Mesenchymal stem cell (in vitro differentiated cells and primary cell): ENCODE results near the gene HDAC1.

Source experiments
- DNase-seq: peaks from one replicate; pipeline ENCODE4 v3.0.0-alpha.2; 2013
- H2AFZ ChIP-seq: one replicate; pipeline ENCODE4 v1.6.1; 2013; ENCODE audit warnings: low read depth, mild to moderate bottlenecking, control low read depth, inconsistent platforms, low read length, moderate library complexity
- H2AK5ac ChIP-seq: 2 replicates; pipeline ENCODE4 v1.6.1; 2013; ENCODE audit warnings: low read length, moderate library complexity, mild to moderate bottlenecking, inconsistent platforms; ENCODE audit not compliant: severe bottlenecking
- H2BK120ac ChIP-seq: one replicate; pipeline ENCODE4 v1.6.1; 2013; ENCODE audit warnings: low read depth, mild to moderate bottlenecking, inconsistent platforms, low read length, moderate library complexity
- H2BK12ac ChIP-seq, 2 experiments: one replicate each; pipeline ENCODE4 v1.6.1; 2013; ENCODE audit warnings: inconsistent platforms in 2 of 2, low read length in 2 of 2, mild to moderate bottlenecking in 2 of 2, moderate library complexity in 2 of 2, control low read depth in 1 of 2
- H2BK15ac ChIP-seq: one replicate; pipeline ENCODE4 v1.6.1; 2013; ENCODE audit warnings: mild to moderate bottlenecking, low read depth, inconsistent platforms; ENCODE audit not compliant: poor library complexity, severe bottlenecking
- H2BK5ac ChIP-seq: 2 replicates; pipeline ENCODE4 v1.6.1; 2013; ENCODE audit warnings: low read depth, mild to moderate bottlenecking, low read length, control low read depth, inconsistent platforms; ENCODE audit not compliant: poor library complexity, severe bottlenecking
- H3K14ac ChIP-seq, 2 experiments: one replicate each; pipeline ENCODE4 v1.6.1; 2013; ENCODE audit warnings: inconsistent platforms in 2 of 2, low read length in 2 of 2, control low read depth in 1 of 2, mild to moderate bottlenecking in 1 of 2, moderate library complexity in 1 of 2
- H3K18ac ChIP-seq, 2 experiments: one replicate each; pipeline ENCODE4 v1.6.1; 2013; ENCODE audit warnings: inconsistent platforms in 2 of 2, low read length in 2 of 2, control low read depth in 1 of 2, low read depth in 1 of 2, mild to moderate bottlenecking in 1 of 2
- H3K23ac ChIP-seq, 2 experiments: one replicate each; pipeline ENCODE4 v1.6.1; 2013; ENCODE audit warnings: inconsistent platforms in 2 of 2, low read length in 2 of 2, mild to moderate bottlenecking in 2 of 2, moderate library complexity in 2 of 2, control low read depth in 1 of 2
- H3K27ac ChIP-seq: 2 replicates; pipeline ENCODE4 v1.5.1; 2013; ENCODE audit warnings: mild to moderate bottlenecking, moderate library complexity, low read length, control low read depth, inconsistent platforms; ENCODE audit not compliant: poor library complexity, severe bottlenecking
- H3K27me3 ChIP-seq, 2 experiments: 2 replicates each; pipeline versions ENCODE4 v1.6.1 to v1.7.0; 2013; ENCODE audit warnings: low read length in 2 of 2, mild to moderate bottlenecking in 2 of 2, moderate library complexity in 2 of 2, control low read depth in 1 of 2, inconsistent platforms in 1 of 2; ENCODE audit not compliant: control insufficient read depth in 1 of 2, insufficient read depth in 1 of 2
- H3K36me3 ChIP-seq, 2 experiments: 2 replicates each; pipeline versions ENCODE4 v1.6.1 to v1.7.0; 2013; ENCODE audit warnings: low read length in 2 of 2, control low read depth in 1 of 2, inconsistent platforms in 1 of 2, low read depth in 1 of 2, mild to moderate bottlenecking in 1 of 2; ENCODE audit not compliant: insufficient read depth in 2 of 2, control insufficient read depth in 1 of 2
- H3K4ac ChIP-seq, 2 experiments: one replicate each; pipeline ENCODE4 v1.6.1; 2013; ENCODE audit warnings: inconsistent platforms in 2 of 2, low read length in 2 of 2, mild to moderate bottlenecking in 2 of 2, moderate library complexity in 2 of 2, control low read depth in 1 of 2, low read depth in 1 of 2
- H3K4me1 ChIP-seq: 2 replicates; pipeline ENCODE4 v1.6.1; 2013; ENCODE audit warnings: low read depth, low read length, control low read depth; ENCODE audit not compliant: control insufficient read depth, insufficient read depth
- H3K4me2 ChIP-seq: 2 replicates; pipeline ENCODE4 v1.6.1; 2013; ENCODE audit warnings: low read length, mild to moderate bottlenecking, inconsistent platforms; ENCODE audit not compliant: poor library complexity, severe bottlenecking
- H3K4me3 ChIP-seq, 2 experiments: 2 replicates each; pipeline versions ENCODE4 v1.5.1 to v1.7.0; 2013; ENCODE audit warnings: low read length in 2 of 2, mild to moderate bottlenecking in 2 of 2, control low read depth in 1 of 2, low read depth in 1 of 2; ENCODE audit not compliant: insufficient read depth in 1 of 2
- H3K79me1 ChIP-seq: replicated peaks from 2 replicates; pipeline ENCODE4 v1.6.1; 2013; ENCODE audit warnings: mild to moderate bottlenecking, control low read depth, low read length, inconsistent platforms; ENCODE audit not compliant: poor library complexity, severe bottlenecking
- H3K9ac ChIP-seq: 2 replicates; pipeline ENCODE4 v1.7.0; 2013; ENCODE audit warnings: mild to moderate bottlenecking, low read length, moderate library complexity
- H3K9me3 ChIP-seq: 2 replicates; pipeline ENCODE4 v1.7.0; 2013; ENCODE audit warnings: mild to moderate bottlenecking, low read length; ENCODE audit not compliant: control insufficient read depth
- H4K8ac ChIP-seq: one replicate; pipeline ENCODE4 v1.6.1; 2013; ENCODE audit warnings: inconsistent platforms, mild to moderate bottlenecking, low read length, moderate library complexity
- H4K91ac ChIP-seq: one replicate; pipeline ENCODE4 v1.6.1; 2013; ENCODE audit warnings: mild to moderate bottlenecking, low read length, inconsistent platforms
- WGBS: methylation state at CpG from one replicate; pipeline ENCODE4 v1.1.7; 2013; ENCODE audit warnings: mixed read lengths; 5-methylcytosine and 5-hydroxymethylcytosine counted together

Gene HDAC1

GRCh38 chr1:32247983-32248889 is 43.6 kb upstream of the HDAC1 start:
- Histone ChIP-seq H3K18ac (peak overlapping the region in 1 of 2 experiments; percentile 26), H4K91ac (no peak overlapping the region), H3K9me3 (no peaks in the 10 kb centered on the region), H3K23ac (no peak overlapping the region), H3K27ac (no peak overlapping the region), H2AFZ (no peak overlapping the region), H2BK5ac (no peak overlapping the region), H3K9ac (peak overlapping the region; percentile 61), H3K4ac (no peak overlapping the region), H3K4me3 (no peak overlapping the region), H2BK15ac (no peak overlapping the region), H4K8ac (no peak overlapping the region), H2BK12ac (no peak overlapping the region), H2BK120ac (no peak overlapping the region), H3K36me3 (no peaks in the 10 kb centered on the region), H3K4me1 (peaks cover 22% of the 10 kb centered on the region), H3K27me3 (peaks cover 0 to 5% of the 10 kb centered on the region in 2 experiments), H3K79me1 (no peaks in the 10 kb centered on the region), H2AK5ac (no peak overlapping the region), H3K4me2 (peak overlapping the region; percentile 51), H3K14ac (no peak overlapping the region)
- DNase-seq: peak; percentile 71
- 6% methylated on average over 20 of the region's 31 CpGs for WGBS

- no peak for DNase-seq
These were observed 41.9 kb upstream of the HDAC1 start for GRCh38 chr1:32249831-32250525.

GRCh38 chr1:32250893-32251716 is 40.8 kb upstream of the HDAC1 start, which contains the start of gene LCK:
Gene LCK (plus strand): TSS chr1:32251265. CDS start chr1:32274330, 23,065 bp downstream.
- Histone ChIP-seq H2BK5ac (no peak within 1 kb of the TSS), H2BK12ac (no peak within 1 kb of the TSS), H2AFZ (no peak within 1 kb of the TSS), H3K23ac (no peak within 1 kb of the TSS), H3K14ac (no peak within 1 kb of the TSS), H3K4me3 (no peak within 1 kb of the TSS), H2BK120ac (no peak within 1 kb of the TSS), H3K9me3 (no peaks in the 10 kb centered on the region), H3K18ac (no peak within 1 kb of the TSS), H3K27me3 (peaks cover 0 to 5% of the 10 kb centered on the region in 2 experiments), H4K8ac (no peak within 1 kb of the TSS), H3K4ac (no peak within 1 kb of the TSS), H3K79me1 (no peaks in the 10 kb centered on the region), H3K4me1 (peaks cover 22% of the 10 kb centered on the region), H3K9ac (no peak within 1 kb of the TSS), H3K27ac (peak within 1 kb of the TSS; percentile 25), H3K36me3 (no peaks in the 10 kb centered on the region), H2AK5ac (peak within 1 kb of the TSS; percentile 40), H4K91ac (no peak within 1 kb of the TSS), H2BK15ac (no peak within 1 kb of the TSS), H3K4me2 (no peak within 1 kb of the TSS)
- DNase-seq: no peak
- 90% methylated on average over 24 of the region's 25 CpGs for WGBS

More at GRCh38 chr1:32249831-32250525, 41.9 kb upstream of the HDAC1 start:
- Histone ChIP-seq H3K4me3 (no peak overlapping the region), H3K23ac (no peak overlapping the region), H3K27ac (peak overlapping the region; percentile 25), H2AFZ (no peak overlapping the region), H3K27me3 (peaks cover 0 to 5% of the 10 kb centered on the region in 2 experiments), H3K79me1 (no peaks in the 10 kb centered on the region), H2BK15ac (no peak overlapping the region), H3K18ac (no peak overlapping the region), H2AK5ac (no peak overlapping the region), H3K4ac (no peak overlapping the region), H3K36me3 (no peaks in the 10 kb centered on the region), H2BK120ac (no peak overlapping the region), H3K14ac (no peak overlapping the region), H3K9me3 (no peaks in the 10 kb centered on the region), H2BK5ac (no peak overlapping the region), H4K8ac (no peak overlapping the region), H3K9ac (no peak overlapping the region), H3K4me1 (peaks cover 22% of the 10 kb centered on the region), H3K4me2 (no peak overlapping the region), H2BK12ac (no peak overlapping the region), H4K91ac (peak overlapping the region; percentile 4)
- WGBS: 66% methylated on average over 9 of the region's 9 CpGs
